PC-9 (cell line): ENCODE data around the gene STEAP1B. TPM values are rescaled to one million over a fixed set of nuclear protein-coding genes. Genes with fewer than 3 reads are reported as not detected.

ENCODE experiments used
- BruUV-seq: library from RNA; stranded (reverse); fragments of 400-500 nt; replicated peaks from 2 replicates; lab custom pipeline; 2021; lab: Mats Ljungman, UMichigan
- CTCF ChIA-PET: fragments of 300-600 bp; sonication (Branson Sonifier 250); formaldehyde crosslinking; loops from one replicate; lab custom pipeline; 2022; ENCODE audit warnings: antibody characterized with exemption; lab: Charles Lee
- POLR2A ChIA-PET: fragments of 300-600 bp; sonication (Branson Sonifier 250); formaldehyde crosslinking; loops from one replicate; lab custom pipeline; 2022; ENCODE audit warnings: antibody characterized with exemption; ENCODE audit not compliant: unreplicated experiment; lab: Charles Lee
- DNase-seq, 2 experiments: peaks; one replicate each; pipeline versions ENCODE4 v3.0.0 to v3.0.0-alpha.2; 2015 to 2022; ENCODE audit warnings: mixed read lengths in 1 of 2
- H2AFZ ChIP-seq: fragments of 200-600 bp; sonication (generic); 2 replicates; pipeline ENCODE4 v1.8.1; 2017; ENCODE audit warnings: antibody characterized with exemption
- H3F3A ChIP-seq: fragments of 200-600 bp; sonication (generic); 2 replicates; pipeline ENCODE4 v1.8.1; 2017; ENCODE audit warnings: antibody characterized with exemption, mild to moderate bottlenecking, low read depth; ENCODE audit not compliant: insufficient read depth
- H3K27ac ChIP-seq: fragments of 200-600 bp; sonication (generic); 2 replicates; pipeline ENCODE4 v1.6.1; 2016; ENCODE audit warnings: mixed run types
- H3K27me3 ChIP-seq: fragments of 200-600 bp; sonication (generic); 2 replicates; pipeline ENCODE4 v1.6.1; 2016; ENCODE audit warnings: low read depth, mixed run types; ENCODE audit not compliant: insufficient read depth
- H3K36me3 ChIP-seq: fragments of 200-600 bp; sonication (generic); 2 replicates; pipeline ENCODE4 v1.6.1; 2016; ENCODE audit warnings: low read depth, mixed run types
- H3K4me1 ChIP-seq: fragments of 200-600 bp; sonication (generic); replicated peaks from 2 replicates; pipeline ENCODE4 v1.6.1; 2016; ENCODE audit warnings: mixed run types; ENCODE audit not compliant: insufficient read depth
- H3K4me2 ChIP-seq: fragments of 200-600 bp; sonication (generic); 2 replicates; pipeline ENCODE4 v1.6.1; 2017; ENCODE audit warnings: mixed run types
- H3K4me3 ChIP-seq: fragments of 200-600 bp; sonication (generic); 2 replicates; pipeline ENCODE4 v1.6.1; 2016; ENCODE audit warnings: mixed run types
- H3K79me2 ChIP-seq: fragments of 200-600 bp; sonication (generic); 2 replicates; pipeline ENCODE4 v1.6.1; 2017; ENCODE audit warnings: low read depth, mixed run types
- H3K9me2 ChIP-seq: fragments of 200-600 bp; sonication (generic); 2 replicates; pipeline ENCODE4 v1.8.1; 2017; ENCODE audit warnings: mild to moderate bottlenecking; ENCODE audit not compliant: insufficient read depth
- H3K9me3 ChIP-seq: fragments of 200-600 bp; sonication (generic); 2 replicates; pipeline ENCODE4 v1.8.1; 2016; ENCODE audit warnings: low read depth; ENCODE audit not compliant: insufficient read depth
- H4K20me1 ChIP-seq: fragments of 200-600 bp; sonication (generic); 2 replicates; pipeline ENCODE4 v1.8.1; 2017; ENCODE audit not compliant: insufficient read depth
- CTCF ChIP-seq: fragments of 200-600 bp; sonication (generic); conservative IDR thresholded peaks from 2 replicates; pipeline ENCODE4 v1.6.1; 2017; ENCODE audit warnings: mixed run types, antibody characterized with exemption, mild to moderate bottlenecking, moderate library complexity
- EZH2 ChIP-seq: fragments of 200-600 bp; sonication (generic); IDR thresholded peaks from 2 replicates; pipeline ENCODE4 v1.8.0; 2017; ENCODE audit warnings: antibody characterized with exemption, low read depth
- intact Hi-C: fragments of 100-400 bp; cut with micrococcal nuclease; formaldehyde crosslinking; loops from one replicate; pipeline ENCODE4 v1.10.0; 2022; ENCODE audit not compliant: unreplicated experiment
- total RNA-seq: library from RNA; stranded (reverse); gene quantifications from 2 replicates; pipeline ENCODE4 v1.2.3, GENCODE V29; 2021

Gene STEAP1B
- total RNA-seq, 1 experiment from 2014 or later = 0.35 TPM

- no peak for DNase-seq
- no peak overlapping the region for H3K4me3 ChIP-seq
- no peaks in the 10 kb centered on the region for H3K9me3 ChIP-seq
- ChIA-PET CTCF (no interaction called here), POLR2A (no interaction called here)
- H2AFZ ChIP-seq = no peak overlapping the region
- H3F3A ChIP-seq = no peaks in the 10 kb centered on the region
- H3K36me3 ChIP-seq = no peaks in the 10 kb centered on the region
- H3K4me1 ChIP-seq = peaks cover under 1% of the 10 kb centered on the region; the same call in 1 of the 2 replicates
- no peaks in the 10 kb centered on the region for H3K27me3 ChIP-seq
- H3K79me2 ChIP-seq = no peaks in the 10 kb centered on the region
- no peak for TF ChIP-seq EZH2
- H3K27ac ChIP-seq = no peak overlapping the region
- H3K9me2 ChIP-seq = 0 out of 2 replicates have a peak, but pooled peaks cover 7% of the 10 kb centered on the region
- BruUV-seq = no TSS peak
- no peak overlapping the region for H3K4me2 ChIP-seq
- H4K20me1 ChIP-seq = no peaks in the 10 kb centered on the region
- intact Hi-C loops = no loop called here
Measured at GRCh38 chr7:22378199-22378980, 121.6 kb downstream of the STEAP1B start.

- H3K9me2 ChIP-seq = 0 out of 2 replicates have a peak, but pooled peaks cover 7% of the 10 kb centered on the region
- H3K79me2 ChIP-seq = no peaks in the 10 kb centered on the region
- H3K27ac ChIP-seq = no peak overlapping the region
- H2AFZ ChIP-seq = no peak overlapping the region
- ChIA-PET CTCF (no interaction called here), POLR2A (no interaction called here)
- H3K4me1 ChIP-seq = peaks cover 5% of the 10 kb centered on the region
- no peaks in the 10 kb centered on the region for H3K9me3 ChIP-seq
- TF ChIP-seq EZH2 (no peak), CTCF (no peak)
- no TSS peak for BruUV-seq
- H4K20me1 ChIP-seq = no peaks in the 10 kb centered on the region
- H3K4me2 ChIP-seq = no peak overlapping the region
- intact Hi-C loops = no loop called here
- no peak for DNase-seq
- no peak overlapping the region for H3K4me3 ChIP-seq
- H3F3A ChIP-seq = no peaks in the 10 kb centered on the region
- no peaks in the 10 kb centered on the region for H3K27me3 ChIP-seq
- H3K36me3 ChIP-seq = no peaks in the 10 kb centered on the region
Measured at GRCh38 chr7:22377703-22378102, 122.3 kb downstream of the STEAP1B start.

GRCh38 chr7:22375359-22376048 is 124.5 kb downstream of the STEAP1B start:
- no peaks in the 10 kb centered on the region for H3K27me3 ChIP-seq
- H3K9me3 ChIP-seq = no peaks in the 10 kb centered on the region
- intact Hi-C loops = no loop called here
- no peaks in the 10 kb centered on the region for H3K36me3 ChIP-seq
- H3K79me2 ChIP-seq = no peaks in the 10 kb centered on the region
- no peak overlapping the region for H3K4me3 ChIP-seq
- no peak overlapping the region for H2AFZ ChIP-seq
- no peaks in the 10 kb centered on the region for H4K20me1 ChIP-seq
- DNase-seq = no peak
- no TSS peak for BruUV-seq
- POLR2A ChIA-PET = no interaction called here
- H3K4me1 ChIP-seq = peaks cover 5% of the 10 kb centered on the region
- TF ChIP-seq CTCF = no peak
- TF ChIP-seq EZH2 = no peak
- H3K27ac ChIP-seq = no peak overlapping the region
- CTCF ChIA-PET = interaction anchor here (0.5 kb wide), 1 partner anchor 725 kb away, joined by 4 read pairs; no protein-coding TSS in a partner anchor
- no peaks in the 10 kb centered on the region for H3F3A ChIP-seq
- no peak overlapping the region for H3K4me2 ChIP-seq
- 0 out of 2 replicates have a peak, but pooled peaks cover 7% of the 10 kb centered on the region for H3K9me2 ChIP-seq
